SK-N-SH (cell line): ENCODE data around the gene IFNA6. TPM values are rescaled to one million over a fixed set of nuclear protein-coding genes. Genes with fewer than 3 reads are reported as not detected.
A peak's percentile ranks its signal among the peaks of the same experiment; 100 is the strongest.

Experiments used
- CTCF ChIA-PET: fragments of 300-600, 350-600 bp; formaldehyde crosslinking; extraction: SDS; loops from one replicate; lab custom pipeline; 2021; lab: Yijun Ruan, JAX
- POLR2A ChIA-PET: fragments of 350-600 bp; sonication (Branson Sonifier 250); formaldehyde crosslinking; extraction: SDS; loops from one replicate; lab custom pipeline; 2020; ENCODE audit warnings: antibody characterized with exemption, inconsistent platforms; lab: Yijun Ruan, JAX
- DNase-seq: peaks from one replicate; pipeline ENCODE4 v3.0.0; 2012
- H2AFZ ChIP-seq: fragments of 200-600 bp; sonication (generic); 2 replicates; pipeline ENCODE4 v1.8.1; 2016; ENCODE audit warnings: antibody characterized with exemption, mild to moderate bottlenecking, low read depth
- H3F3A ChIP-seq: fragments of 200-600 bp; sonication (generic); replicated peaks from 2 replicates; pipeline ENCODE3; 2016; ENCODE audit warnings: antibody characterized with exemption, mild to moderate bottlenecking; ENCODE audit not compliant: insufficient read depth
- H3K27ac ChIP-seq, 2 experiments: fragments of 200-500 bp in 1 of 2; fragments of 200-600 bp in 1 of 2; sonication (Bioruptor generic) in 1 of 2; sonication (generic), shearing (Covaris generic) in 1 of 2; 2 replicates each; pipeline versions ENCODE4 v1.5.1 to v1.6.1; 2014 to 2016; ENCODE audit warnings: low read depth in 2 of 2, inconsistent platforms in 1 of 2, low read length in 1 of 2, mild to moderate bottlenecking in 1 of 2, mixed read lengths in 1 of 2
- H3K27me3 ChIP-seq: fragments of 200-600 bp; sonication (generic), shearing (Covaris generic); 2 replicates; pipeline ENCODE4 v1.6.1; 2016; ENCODE audit warnings: mixed run types; ENCODE audit not compliant: insufficient read depth
- H3K36me3 ChIP-seq, 2 experiments: fragments of 200-500 bp in 1 of 2; fragments of 200-600 bp in 1 of 2; sonication (Bioruptor generic) in 1 of 2; sonication (generic) in 1 of 2; replicated peaks in 1 of 2; 2 replicates each; pipeline versions ENCODE3 to v1.5.1; 2014 to 2016; ENCODE audit warnings: low read length in 1 of 2, mild to moderate bottlenecking in 1 of 2; ENCODE audit not compliant: insufficient read depth in 2 of 2, control insufficient read depth in 1 of 2
- H3K4me1 ChIP-seq, 2 experiments: fragments of 200-500 bp in 1 of 2; fragments of 200-600 bp in 1 of 2; sonication (Bioruptor generic) in 1 of 2; sonication (generic), shearing (Covaris generic) in 1 of 2; 2 replicates each; pipeline versions ENCODE4 v1.5.1 to v1.6.1; 2014 to 2016; ENCODE audit warnings: low read depth in 1 of 2, low read length in 1 of 2, mixed run types in 1 of 2; ENCODE audit not compliant: insufficient read depth in 2 of 2, control insufficient read depth in 1 of 2
- H3K4me2 ChIP-seq: fragments of 200-600 bp; sonication (generic), shearing (Covaris generic); 2 replicates; pipeline ENCODE4 v1.6.1; 2017; ENCODE audit warnings: mixed run types
- H3K4me3 ChIP-seq, 2 experiments: fragments of 200-500 bp in 1 of 2; fragments of 200-600 bp in 1 of 2; sonication (Bioruptor generic) in 1 of 2; sonication (generic), shearing (Covaris generic) in 1 of 2; 2 replicates each; pipeline versions ENCODE4 v1.5.1 to v1.8.1; 2014 to 2016; ENCODE audit warnings: low read depth in 2 of 2, inconsistent platforms in 1 of 2, low read length in 1 of 2, mild to moderate bottlenecking in 1 of 2, mixed read lengths in 1 of 2, moderate library complexity in 1 of 2
- H3K79me2 ChIP-seq: fragments of 200-600 bp; sonication (generic); 2 replicates; pipeline ENCODE4 v1.8.1; 2017; ENCODE audit warnings: mild to moderate bottlenecking; ENCODE audit not compliant: insufficient read depth
- H3K9ac ChIP-seq: fragments of 200-600 bp; sonication (generic); 2 replicates; pipeline ENCODE4 v1.6.1; 2017; ENCODE audit warnings: mixed run types
- H3K9me2 ChIP-seq: fragments of 200-600 bp; sonication (generic); 2 replicates; pipeline ENCODE4 v1.6.1; 2017; ENCODE audit warnings: mixed run types
- H3K9me3 ChIP-seq: fragments of 200-600 bp; sonication (generic); 2 replicates; pipeline ENCODE4 v1.6.1; 2017; ENCODE audit warnings: mixed run types, mild to moderate bottlenecking, moderate library complexity
- H4K20me1 ChIP-seq: fragments of 200-600 bp; sonication (generic); 2 replicates; pipeline ENCODE4 v1.6.1; 2017; ENCODE audit warnings: mild to moderate bottlenecking, mixed run types; ENCODE audit not compliant: insufficient read depth
- CHD2 ChIP-seq: fragments of 150-350 bp; IDR thresholded peaks from 2 replicates; pipeline ENCODE4 v1.6.1; 2018; ENCODE audit warnings: low read length; ENCODE audit not compliant: partially characterized antibody
- FOSL2 ChIP-seq: IDR thresholded peaks from 2 replicates; pipeline ENCODE4 v1.4.0; 2012; ENCODE audit warnings: low read depth, mild to moderate bottlenecking, moderate library complexity, borderline replicate concordance
- FOXJ3 ChIP-seq: sonication (generic); formaldehyde crosslinking; IDR thresholded peaks from 2 replicates; pipeline ENCODE4 v1.5.1; 2020; ENCODE audit warnings: mild to moderate bottlenecking, missing genetic modification reagents
- FOXM1 ChIP-seq: IDR thresholded peaks from 2 replicates; pipeline ENCODE4 v1.4.0; 2012; ENCODE audit warnings: low read depth, mild to moderate bottlenecking
- GABPA ChIP-seq: IDR thresholded peaks from 2 replicates; pipeline ENCODE4 v1.4.0; 2012; ENCODE audit warnings: low read depth, mild to moderate bottlenecking
- IRF3 ChIP-seq: fragments of 150-350 bp; IDR thresholded peaks from 2 replicates; pipeline ENCODE4 v1.6.1; 2016; ENCODE audit warnings: mild to moderate bottlenecking, low read depth, low read length
- JUND ChIP-seq: IDR thresholded peaks from 2 replicates; pipeline ENCODE4 v1.4.0; 2012
- MXI1 ChIP-seq: IDR thresholded peaks from 2 replicates; pipeline ENCODE4 v1.6.1; 2012; ENCODE audit warnings: mild to moderate bottlenecking, low read depth, low read length, improper control_type of control experiment
- NFIC ChIP-seq: IDR thresholded peaks from 2 replicates; pipeline ENCODE4 v1.4.0; 2012; ENCODE audit warnings: borderline replicate concordance
- RAD21 ChIP-seq: IDR thresholded peaks from 2 replicates; pipeline ENCODE4 v1.6.1; 2012; ENCODE audit warnings: mild to moderate bottlenecking, low read length
- SMC3 ChIP-seq: IDR thresholded peaks from 2 replicates; pipeline ENCODE4 v1.6.1; 2012; ENCODE audit warnings: low read depth, low read length, improper control_type of control experiment
- TAF1 ChIP-seq: IDR thresholded peaks from 2 replicates; pipeline ENCODE4 v1.6.1; 2012; ENCODE audit warnings: low read depth, mild to moderate bottlenecking, low read length, moderate library complexity, borderline replicate concordance
- ZBTB33 ChIP-seq: IDR thresholded peaks from 2 replicates; pipeline ENCODE4 v1.4.0; 2012; ENCODE audit warnings: low read depth, borderline replicate concordance
- WGBS: methylation state at CpG from one replicate; pipeline ENCODE4 v1.1.6; 2017; ENCODE audit warnings: low lambda C conversion rate; 5-methylcytosine and 5-hydroxymethylcytosine counted together
- polyA plus RNA-seq, 3 experiments: library from polyadenylated mRNA; depleted of rRNA; stranded (reverse); fragments of >200 nt; gene quantifications; 2 replicates each; pipeline ENCODE4 v1.2.3, GENCODE V29; 2012
- TF ChIP-seq, protein P1 (sequence below): IDR thresholded peaks from 2 replicates; pipeline ENCODE4 v1.4.0; 2012; ENCODE audit warnings: low read depth
- TF ChIP-seq, protein P2 (sequence below): fragments of 150-350 bp; IDR thresholded peaks from 2 replicates; pipeline ENCODE4 v1.6.1; 2017; ENCODE audit warnings: antibody characterized with exemption, low read length, low read depth, borderline replicate concordance
- TF ChIP-seq, protein P3 (sequence below): IDR thresholded peaks from 2 replicates; pipeline ENCODE4; 2012
- TF ChIP-seq, protein P4 (sequence below): fragments of 200-600 bp; sonication (generic); IDR thresholded peaks from 2 replicates; pipeline ENCODE4 v1.6.1; 2017; ENCODE audit warnings: antibody characterized with exemption, mild to moderate bottlenecking, moderate library complexity

Gene IFNA6
- polyA plus RNA-seq, 1 of the 3 experiments (the other 2 are of a cell fraction), result not detected

DNA sequence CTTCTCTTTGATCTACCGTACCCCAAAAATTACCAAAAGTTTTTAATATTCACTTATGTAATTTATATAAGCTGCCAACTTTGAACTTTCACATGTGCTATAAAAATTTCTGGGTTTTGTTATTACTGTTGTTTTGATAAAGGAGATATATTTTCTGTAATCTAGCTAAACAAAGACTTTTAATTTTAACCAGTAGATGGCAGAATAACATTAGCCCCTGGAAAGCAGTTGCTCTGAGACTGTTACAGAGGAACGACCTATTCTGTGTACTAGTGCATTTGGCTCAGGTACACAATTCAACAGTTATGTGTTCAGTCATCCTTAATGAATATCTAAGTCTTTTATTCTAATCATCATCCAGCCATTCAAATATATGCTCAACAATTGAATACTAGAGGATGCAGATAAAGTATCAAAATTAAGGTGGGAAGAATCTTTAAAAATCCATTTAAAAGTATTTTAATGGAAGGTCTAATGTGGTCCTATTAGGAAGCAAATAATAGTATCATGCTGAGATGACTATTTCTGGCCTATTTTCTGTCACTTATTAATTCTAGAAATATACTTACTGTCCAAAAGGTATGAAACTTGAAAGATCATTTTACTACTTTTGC is 24.1 kb downstream of the IFNA6 start:
- H3K9me2 ChIP-seq, result no peaks in the 10 kb centered on the region
- no peaks in the 10 kb centered on the region for H3K9me3 ChIP-seq
- no peak overlapping the region for H3K9ac ChIP-seq
- 47% methylated on average over 2 of the region's 2 CpGs for WGBS
- 0 out of 4 replicates have a peak overlapping the region, but pooled peaks of 1 of the 2 experiments have one; percentile 2 for H3K27ac ChIP-seq
- no peak overlapping the region for H3K4me2 ChIP-seq
- H3K36me3 ChIP-seq, result peaks cover 45 to 52% of the 10 kb centered on the region in 2 experiments
- H4K20me1 ChIP-seq, result peaks cover 78% of the 10 kb centered on the region
- no peak overlapping the region for H2AFZ ChIP-seq
- peaks cover 20% of the 10 kb centered on the region for H3F3A ChIP-seq
- CTCF ChIA-PET, result interaction anchor here (0.6 to 13.7 kb wide), 24 partner anchors 8 to 462 kb away, joined by 3 to 239 read pairs (median 4); partner anchors contain the start of genes IFNA2 and KLHL9
- H3K4me3 ChIP-seq, result no peak overlapping the region
- DNase-seq, result peak; percentile 45
- TF ChIP-seq, protein P1, sequence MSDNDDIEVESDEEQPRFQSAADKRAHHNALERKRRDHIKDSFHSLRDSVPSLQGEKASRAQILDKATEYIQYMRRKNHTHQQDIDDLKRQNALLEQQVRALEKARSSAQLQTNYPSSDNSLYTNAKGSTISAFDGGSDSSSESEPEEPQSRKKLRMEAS, result no peak
- TF ChIP-seq TAF1 (no peak), FOXJ3 (CRISPR knock-in tag) (no peak), MXI1 (no peak), JUND (no peak), RAD21 (peak; percentile 84), CHD2 (no peak), FOSL2 (no peak), ZBTB33 (no peak), FOXM1 (no peak), GABPA (no peak), IRF3 (no peak), NFIC (no peak), SMC3 (peak; percentile 44)
- TF ChIP-seq, protein P2, sequence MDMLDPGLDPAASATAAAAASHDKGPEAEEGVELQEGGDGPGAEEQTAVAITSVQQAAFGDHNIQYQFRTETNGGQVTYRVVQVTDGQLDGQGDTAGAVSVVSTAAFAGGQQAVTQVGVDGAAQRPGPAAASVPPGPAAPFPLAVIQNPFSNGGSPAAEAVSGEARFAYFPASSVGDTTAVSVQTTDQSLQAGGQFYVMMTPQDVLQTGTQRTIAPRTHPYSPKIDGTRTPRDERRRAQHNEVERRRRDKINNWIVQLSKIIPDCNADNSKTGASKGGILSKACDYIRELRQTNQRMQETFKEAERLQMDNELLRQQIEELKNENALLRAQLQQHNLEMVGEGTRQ, result no peak
- TF ChIP-seq, protein P3, sequence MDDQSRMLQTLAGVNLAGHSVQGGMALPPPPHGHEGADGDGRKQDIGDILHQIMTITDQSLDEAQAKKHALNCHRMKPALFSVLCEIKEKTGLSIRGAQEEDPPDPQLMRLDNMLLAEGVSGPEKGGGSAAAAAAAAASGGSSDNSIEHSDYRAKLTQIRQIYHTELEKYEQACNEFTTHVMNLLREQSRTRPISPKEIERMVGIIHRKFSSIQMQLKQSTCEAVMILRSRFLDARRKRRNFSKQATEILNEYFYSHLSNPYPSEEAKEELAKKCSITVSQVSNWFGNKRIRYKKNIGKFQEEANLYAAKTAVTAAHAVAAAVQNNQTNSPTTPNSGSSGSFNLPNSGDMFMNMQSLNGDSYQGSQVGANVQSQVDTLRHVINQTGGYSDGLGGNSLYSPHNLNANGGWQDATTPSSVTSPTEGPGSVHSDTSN, result no peak
- TF ChIP-seq, protein P4, sequence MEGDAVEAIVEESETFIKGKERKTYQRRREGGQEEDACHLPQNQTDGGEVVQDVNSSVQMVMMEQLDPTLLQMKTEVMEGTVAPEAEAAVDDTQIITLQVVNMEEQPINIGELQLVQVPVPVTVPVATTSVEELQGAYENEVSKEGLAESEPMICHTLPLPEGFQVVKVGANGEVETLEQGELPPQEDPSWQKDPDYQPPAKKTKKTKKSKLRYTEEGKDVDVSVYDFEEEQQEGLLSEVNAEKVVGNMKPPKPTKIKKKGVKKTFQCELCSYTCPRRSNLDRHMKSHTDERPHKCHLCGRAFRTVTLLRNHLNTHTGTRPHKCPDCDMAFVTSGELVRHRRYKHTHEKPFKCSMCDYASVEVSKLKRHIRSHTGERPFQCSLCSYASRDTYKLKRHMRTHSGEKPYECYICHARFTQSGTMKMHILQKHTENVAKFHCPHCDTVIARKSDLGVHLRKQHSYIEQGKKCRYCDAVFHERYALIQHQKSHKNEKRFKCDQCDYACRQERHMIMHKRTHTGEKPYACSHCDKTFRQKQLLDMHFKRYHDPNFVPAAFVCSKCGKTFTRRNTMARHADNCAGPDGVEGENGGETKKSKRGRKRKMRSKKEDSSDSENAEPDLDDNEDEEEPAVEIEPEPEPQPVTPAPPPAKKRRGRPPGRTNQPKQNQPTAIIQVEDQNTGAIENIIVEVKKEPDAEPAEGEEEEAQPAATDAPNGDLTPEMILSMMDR, result peak; percentile 80
- TF ChIP-seq, all 33 proteins: peak for 3
- H3K4me1 ChIP-seq, result peaks cover 6 to 8% of the 10 kb centered on the region in 2 experiments; a peak in 3 of 4 replicates
- H3K79me2 ChIP-seq, result peaks cover 73% of the 10 kb centered on the region
- POLR2A ChIA-PET, result no interaction called here
- H3K27me3 ChIP-seq, result no peaks in the 10 kb centered on the region
